H9 (cell line): ENCODE results near the gene PON2. TPM values are rescaled to one million over a fixed set of nuclear protein-coding genes. Genes with fewer than 3 reads are reported as not detected.

Experiments
- DNase-seq: peaks from one replicate; pipeline ENCODE4 v3.0.0-alpha.2; 2017
- H2AFZ ChIP-seq: one replicate; pipeline ENCODE4 v1.6.1; 2013; ENCODE audit warnings: mild to moderate bottlenecking, low read length, control low read depth, moderate library complexity
- H2AK5ac ChIP-seq: 2 replicates; pipeline ENCODE4 v1.6.1; 2013; ENCODE audit warnings: low read length, control low read depth, mixed read lengths; ENCODE audit not compliant: insufficient read length
- H2BK120ac ChIP-seq: one replicate; pipeline ENCODE4 v1.6.1; 2013; ENCODE audit warnings: low read depth, mild to moderate bottlenecking, low read length, control low read depth, inconsistent platforms; ENCODE audit not compliant: poor library complexity, severe bottlenecking
- H2BK12ac ChIP-seq: 2 replicates; pipeline ENCODE4 v1.6.1; 2013; ENCODE audit warnings: low read length, control low read depth, mixed read lengths, low read depth; ENCODE audit not compliant: insufficient read length
- H2BK15ac ChIP-seq: 2 replicates; pipeline ENCODE4 v1.6.1; 2013; ENCODE audit warnings: low read depth, low read length, control low read depth
- H2BK20ac ChIP-seq: one replicate; pipeline ENCODE4 v1.6.1; 2013; ENCODE audit warnings: low read depth, mild to moderate bottlenecking, low read length, control low read depth, inconsistent platforms; ENCODE audit not compliant: poor library complexity, severe bottlenecking
- H2BK5ac ChIP-seq: 2 replicates; pipeline ENCODE4 v1.6.1; 2013; ENCODE audit warnings: low read length, control low read depth, mixed read lengths; ENCODE audit not compliant: insufficient read length
- H3K14ac ChIP-seq: 2 replicates; pipeline ENCODE4 v1.6.1; 2013; ENCODE audit warnings: low read length, control low read depth; ENCODE audit not compliant: insufficient read depth
- H3K18ac ChIP-seq: 2 replicates; pipeline ENCODE4 v1.6.1; 2013; ENCODE audit warnings: low read depth, mild to moderate bottlenecking, mixed read lengths, low read length, control low read depth; ENCODE audit not compliant: insufficient read length
- H3K23ac ChIP-seq: 2 replicates; pipeline ENCODE4 v1.6.1; 2013; ENCODE audit warnings: low read length, control low read depth, mixed read lengths, low read depth; ENCODE audit not compliant: insufficient read length
- H3K23me2 ChIP-seq: 2 replicates; pipeline ENCODE4 v1.6.1; 2013; ENCODE audit warnings: low read depth, mild to moderate bottlenecking, mixed read lengths, low read length, control low read depth; ENCODE audit not compliant: insufficient read length, poor library complexity, severe bottlenecking
- H3K27ac ChIP-seq: 2 replicates; pipeline ENCODE4 v1.5.1; 2013; ENCODE audit warnings: low read length, control low read depth, mixed read lengths, low read depth; ENCODE audit not compliant: insufficient read length
- H3K27me3 ChIP-seq: 2 replicates; pipeline ENCODE4 v1.6.1; 2013; ENCODE audit warnings: low read length, control low read depth, inconsistent platforms; ENCODE audit not compliant: insufficient read depth
- H3K4ac ChIP-seq: 2 replicates; pipeline ENCODE4 v1.6.1; 2013; ENCODE audit warnings: low read depth, mild to moderate bottlenecking, control low read depth, inconsistent platforms, low read length, moderate library complexity
- H3K4me1 ChIP-seq: 2 replicates; pipeline ENCODE4 v1.6.1; 2013; ENCODE audit warnings: low read length, control low read depth, inconsistent platforms; ENCODE audit not compliant: insufficient read depth
- H3K4me2 ChIP-seq: 2 replicates; pipeline ENCODE4 v1.6.1; 2013; ENCODE audit warnings: low read length, control low read depth, mixed read lengths; ENCODE audit not compliant: insufficient read length, insufficient read depth
- H3K56ac ChIP-seq: 2 replicates; pipeline ENCODE4 v1.6.1; 2013; ENCODE audit warnings: low read depth, mild to moderate bottlenecking, mixed read lengths, low read length, control low read depth; ENCODE audit not compliant: insufficient read length
- H3K79me1 ChIP-seq: 2 replicates; pipeline ENCODE4 v1.6.1; 2013; ENCODE audit warnings: low read depth, mild to moderate bottlenecking, moderate library complexity, low read length, control low read depth, inconsistent platforms; ENCODE audit not compliant: insufficient read depth, poor library complexity, severe bottlenecking
- H3K79me2 ChIP-seq: 2 replicates; pipeline ENCODE4 v1.6.1; 2013; ENCODE audit warnings: low read length, control low read depth, inconsistent platforms; ENCODE audit not compliant: insufficient read depth
- H3K9ac ChIP-seq: 2 replicates; pipeline ENCODE4 v1.6.1; 2013; ENCODE audit warnings: low read length, control low read depth, mixed read lengths; ENCODE audit not compliant: insufficient read length; ENCODE audit errors: extremely low read depth
- H3K9me3 ChIP-seq: one replicate; pipeline ENCODE4 v1.6.1; 2013; ENCODE audit warnings: low read depth, low read length, inconsistent platforms; ENCODE audit not compliant: control insufficient read depth
- H3T11ph ChIP-seq: one replicate; pipeline ENCODE4 v1.6.1; 2013; ENCODE audit warnings: mild to moderate bottlenecking, low read length, control low read depth, inconsistent platforms
- H4K20me1 ChIP-seq: one replicate; pipeline ENCODE4 v1.6.1; 2013; ENCODE audit not compliant: control insufficient read depth, insufficient read length, insufficient read depth
- H4K5ac ChIP-seq: 2 replicates; pipeline ENCODE4 v1.6.1; 2013; ENCODE audit warnings: low read depth, mild to moderate bottlenecking, mixed read lengths, low read length, control low read depth; ENCODE audit not compliant: insufficient read length
- H4K8ac ChIP-seq: replicated peaks from 2 replicates; pipeline ENCODE4 v1.6.1; 2013; ENCODE audit warnings: low read length, control low read depth, mixed read lengths, low read depth; ENCODE audit not compliant: insufficient read length
- H4K91ac ChIP-seq: 2 replicates; pipeline ENCODE4 v1.6.1; 2013; ENCODE audit warnings: low read depth, mild to moderate bottlenecking, moderate library complexity, mixed read lengths, low read length, control low read depth; ENCODE audit not compliant: insufficient read length
- H3K27ac Mint-ChIP-seq, 3 experiments: 2 replicates in 2 of 3; 3 replicates in 1 of 3; pipeline ENCODE4 v1.8.0; 2020 to 2021; ENCODE audit warnings: mixed read lengths in 3 of 3, mild to moderate bottlenecking in 1 of 3, moderate library complexity in 1 of 3
- H3K27me3 Mint-ChIP-seq: 2 replicates; pipeline ENCODE4 v1.8.0; 2021; ENCODE audit warnings: low read depth, mild to moderate bottlenecking, moderate library complexity, mixed read lengths
- H3K36me3 Mint-ChIP-seq, 3 experiments: 2 replicates in 2 of 3; 3 replicates in 1 of 3; pipeline ENCODE4 v1.8.0; 2020 to 2021; ENCODE audit warnings: low read depth in 3 of 3, mixed read lengths in 3 of 3; ENCODE audit not compliant: insufficient read depth in 1 of 3
- H3K4me1 Mint-ChIP-seq, 2 experiments: 2 replicates each; pipeline ENCODE4 v1.8.0; 2020; ENCODE audit warnings: mixed read lengths in 2 of 2
- H3K4me3 Mint-ChIP-seq, 2 experiments: 2 replicates in 1 of 2; 3 replicates in 1 of 2; pipeline ENCODE4 v1.8.0; 2020 to 2021; ENCODE audit warnings: mild to moderate bottlenecking in 2 of 2, mixed read lengths in 2 of 2, moderate library complexity in 1 of 2
- H3K9me3 Mint-ChIP-seq, 2 experiments: 2 replicates in 1 of 2; 3 replicates in 1 of 2; pipeline ENCODE4 v1.8.0; 2020; ENCODE audit warnings: mild to moderate bottlenecking in 2 of 2, mixed read lengths in 2 of 2, moderate library complexity in 1 of 2
- WGBS: extraction: QIAGEN DNeasy Blood & Tissue Kit; methylation state at CpG from one replicate; pipeline ENCODE4 v1.1.7; 2013; ENCODE audit warnings: missing lambda C conversion rate, low lambda C conversion rate, mixed read lengths; ENCODE audit not compliant: insufficient read length; ENCODE audit errors: extremely low coverage; 5-methylcytosine and 5-hydroxymethylcytosine counted together
- total RNA-seq: library from RNA; stranded (reverse); gene quantifications from 2 replicates; pipeline ENCODE4 v1.2.1, GENCODE V29; 2021
- TF ChIP-seq, protein P1 (sequence below): fragments of 200-600 bp; sonication (generic); conservative IDR thresholded peaks from 3 replicates; pipeline ENCODE4 v1.8.0; 2021; ENCODE audit warnings: antibody characterized with exemption, mild to moderate bottlenecking

PON2 gene
- total RNA-seq, 1 experiment from 2014 or later = 26.7 TPM

DNA sequence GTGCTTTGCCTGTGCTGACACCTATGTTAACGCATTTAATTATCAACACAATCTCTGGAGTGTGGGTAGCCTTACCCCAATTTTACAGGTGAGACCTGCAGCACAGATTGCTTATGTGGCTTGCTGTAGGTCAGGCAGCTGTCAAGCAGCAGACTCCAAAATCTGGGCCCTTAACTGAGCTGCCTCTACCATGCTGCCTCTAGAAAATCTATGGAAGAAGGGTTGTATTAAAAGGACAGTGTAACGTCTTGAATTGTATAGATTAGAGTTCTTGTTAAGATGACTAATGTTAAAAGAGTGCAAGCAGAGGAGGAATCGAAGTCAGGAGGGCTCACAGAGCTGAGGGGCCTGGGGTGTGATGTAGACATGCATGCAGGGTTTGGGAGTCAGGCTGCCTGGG is 37.4 kb downstream of the PON2 start:
- H2BK15ac ChIP-seq = no peak overlapping the region
- no peak for DNase-seq
- no peaks in the 10 kb centered on the region for H3K27me3 ChIP-seq
- H3K9ac ChIP-seq = no peak overlapping the region
- H2BK20ac ChIP-seq = no peak overlapping the region
- H3K56ac ChIP-seq = no peak overlapping the region
- no peak overlapping the region for H2BK120ac ChIP-seq
- H3K9me3 ChIP-seq = no peaks in the 10 kb centered on the region
- Mint-ChIP-seq H3K27ac (no peak overlapping the region), H3K4me3 (no peak overlapping the region), H3K27me3 (no peaks in the 10 kb centered on the region), H3K36me3 (no peaks in the 10 kb centered on the region), H3K9me3 (no peaks in the 10 kb centered on the region), H3K4me1 (peaks cover 2 to 4% of the 10 kb centered on the region in 2 experiments; a peak in 1 of 4 replicates)
- no peak overlapping the region for H3T11ph ChIP-seq
- H2BK5ac ChIP-seq = no peak overlapping the region
- no peaks in the 10 kb centered on the region for H3K79me2 ChIP-seq
- H3K4me2 ChIP-seq = no peak overlapping the region
- no peak overlapping the region for H2BK12ac ChIP-seq
- H4K20me1 ChIP-seq = no peaks in the 10 kb centered on the region
- H4K91ac ChIP-seq = no peak overlapping the region
- H3K27ac ChIP-seq = no peak overlapping the region
- H3K14ac ChIP-seq = no peak overlapping the region
- H3K23ac ChIP-seq = no peak overlapping the region
- H3K23me2 ChIP-seq = no peaks in the 10 kb centered on the region
- no peak overlapping the region for H2AK5ac ChIP-seq
- H3K4me1 ChIP-seq = no peaks in the 10 kb centered on the region
- H2AFZ ChIP-seq = no peak overlapping the region
- H3K4ac ChIP-seq = no peak overlapping the region
- no peaks in the 10 kb centered on the region for H3K79me1 ChIP-seq
- TF ChIP-seq, protein P1, sequence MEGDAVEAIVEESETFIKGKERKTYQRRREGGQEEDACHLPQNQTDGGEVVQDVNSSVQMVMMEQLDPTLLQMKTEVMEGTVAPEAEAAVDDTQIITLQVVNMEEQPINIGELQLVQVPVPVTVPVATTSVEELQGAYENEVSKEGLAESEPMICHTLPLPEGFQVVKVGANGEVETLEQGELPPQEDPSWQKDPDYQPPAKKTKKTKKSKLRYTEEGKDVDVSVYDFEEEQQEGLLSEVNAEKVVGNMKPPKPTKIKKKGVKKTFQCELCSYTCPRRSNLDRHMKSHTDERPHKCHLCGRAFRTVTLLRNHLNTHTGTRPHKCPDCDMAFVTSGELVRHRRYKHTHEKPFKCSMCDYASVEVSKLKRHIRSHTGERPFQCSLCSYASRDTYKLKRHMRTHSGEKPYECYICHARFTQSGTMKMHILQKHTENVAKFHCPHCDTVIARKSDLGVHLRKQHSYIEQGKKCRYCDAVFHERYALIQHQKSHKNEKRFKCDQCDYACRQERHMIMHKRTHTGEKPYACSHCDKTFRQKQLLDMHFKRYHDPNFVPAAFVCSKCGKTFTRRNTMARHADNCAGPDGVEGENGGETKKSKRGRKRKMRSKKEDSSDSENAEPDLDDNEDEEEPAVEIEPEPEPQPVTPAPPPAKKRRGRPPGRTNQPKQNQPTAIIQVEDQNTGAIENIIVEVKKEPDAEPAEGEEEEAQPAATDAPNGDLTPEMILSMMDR = no peak
- no peak overlapping the region for H3K18ac ChIP-seq
- H4K8ac ChIP-seq = no peak overlapping the region
- WGBS = no CpG with 5 or more reads among the region's 3 CpGs
- no peak overlapping the region for H4K5ac ChIP-seq
